ENCODE data around the gene SERPINB2.
"Not testable (repeated sequence)": the region's sequence is repeated elsewhere in the genome, so short reads cannot be mapped to it uniquely, and the experiment has no call there.

Gene SERPINB2

GRCh38 chr18:63936932-63937393 lies 49.5 kb downstream of the SERPINB2 start:
- DNase-seq = no peak

- DNase-seq = no peak
Measured at GRCh38 chr18:63940008-63940407, 52.5 kb downstream of the SERPINB2 start.

- not testable (repeated sequence) for DNase-seq
Measured at GRCh38 chr18:63940543-63941050, 53.1 kb downstream of the SERPINB2 start.

- no peak for DNase-seq
Measured at GRCh38 chr18:63947051-63947790, 59.7 kb downstream of the SERPINB2 start.

- no peak for DNase-seq
Measured at GRCh38 chr18:63949068-63949737, 61.7 kb downstream of the SERPINB2 start, which contains the start of gene HMSD. TSS of gene HMSD (plus strand) at chr18:63949301. CDS start at chr18:63953456, 4,155 bp downstream.

- no peak for DNase-seq
Measured at GRCh38 chr18:63951302-63951705, 63.8 kb downstream of the SERPINB2 start.
